HL-60 (cell line): ENCODE data around the gene ADAMTS10.

Experiments used
- TF ChIP-seq, protein P1 (sequence below): IDR thresholded peaks from 2 replicates; pipeline ENCODE4 v1.6.1; 2012; ENCODE audit warnings: low read depth; ENCODE audit not compliant: insufficient replicate concordance
- TF ChIP-seq, protein P2 (sequence below): IDR thresholded peaks from one replicate; pipeline ENCODE4 v1.5.1; 2011; ENCODE audit warnings: low read length, control low read depth, inconsistent platforms; ENCODE audit not compliant: insufficient read depth

DNA sequence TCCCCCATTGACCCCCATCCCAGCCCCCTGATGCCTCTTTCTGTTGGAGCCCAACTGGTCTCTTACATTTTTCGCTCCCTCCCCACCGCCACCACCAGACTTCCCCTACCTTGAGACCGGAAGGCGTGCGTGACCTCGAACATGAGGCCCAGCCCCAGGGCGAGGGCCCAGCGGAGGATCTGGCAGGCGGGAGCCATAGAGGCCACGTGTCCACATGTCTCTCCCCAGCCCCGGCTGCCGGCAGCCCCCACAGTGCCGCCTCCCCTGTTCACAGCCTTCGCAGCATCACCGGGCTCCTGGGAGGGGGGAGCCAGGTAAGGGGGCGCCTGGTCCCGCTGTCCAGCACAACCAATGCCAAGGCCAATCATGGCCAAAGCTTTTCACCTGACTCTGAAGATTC, 5.0 kb downstream of the ADAMTS10 start:
- TF ChIP-seq, protein P1, sequence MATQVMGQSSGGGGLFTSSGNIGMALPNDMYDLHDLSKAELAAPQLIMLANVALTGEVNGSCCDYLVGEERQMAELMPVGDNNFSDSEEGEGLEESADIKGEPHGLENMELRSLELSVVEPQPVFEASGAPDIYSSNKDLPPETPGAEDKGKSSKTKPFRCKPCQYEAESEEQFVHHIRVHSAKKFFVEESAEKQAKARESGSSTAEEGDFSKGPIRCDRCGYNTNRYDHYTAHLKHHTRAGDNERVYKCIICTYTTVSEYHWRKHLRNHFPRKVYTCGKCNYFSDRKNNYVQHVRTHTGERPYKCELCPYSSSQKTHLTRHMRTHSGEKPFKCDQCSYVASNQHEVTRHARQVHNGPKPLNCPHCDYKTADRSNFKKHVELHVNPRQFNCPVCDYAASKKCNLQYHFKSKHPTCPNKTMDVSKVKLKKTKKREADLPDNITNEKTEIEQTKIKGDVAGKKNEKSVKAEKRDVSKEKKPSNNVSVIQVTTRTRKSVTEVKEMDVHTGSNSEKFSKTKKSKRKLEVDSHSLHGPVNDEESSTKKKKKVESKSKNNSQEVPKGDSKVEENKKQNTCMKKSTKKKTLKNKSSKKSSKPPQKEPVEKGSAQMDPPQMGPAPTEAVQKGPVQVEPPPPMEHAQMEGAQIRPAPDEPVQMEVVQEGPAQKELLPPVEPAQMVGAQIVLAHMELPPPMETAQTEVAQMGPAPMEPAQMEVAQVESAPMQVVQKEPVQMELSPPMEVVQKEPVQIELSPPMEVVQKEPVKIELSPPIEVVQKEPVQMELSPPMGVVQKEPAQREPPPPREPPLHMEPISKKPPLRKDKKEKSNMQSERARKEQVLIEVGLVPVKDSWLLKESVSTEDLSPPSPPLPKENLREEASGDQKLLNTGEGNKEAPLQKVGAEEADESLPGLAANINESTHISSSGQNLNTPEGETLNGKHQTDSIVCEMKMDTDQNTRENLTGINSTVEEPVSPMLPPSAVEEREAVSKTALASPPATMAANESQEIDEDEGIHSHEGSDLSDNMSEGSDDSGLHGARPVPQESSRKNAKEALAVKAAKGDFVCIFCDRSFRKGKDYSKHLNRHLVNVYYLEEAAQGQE: no peak
- TF ChIP-seq, protein P2, sequence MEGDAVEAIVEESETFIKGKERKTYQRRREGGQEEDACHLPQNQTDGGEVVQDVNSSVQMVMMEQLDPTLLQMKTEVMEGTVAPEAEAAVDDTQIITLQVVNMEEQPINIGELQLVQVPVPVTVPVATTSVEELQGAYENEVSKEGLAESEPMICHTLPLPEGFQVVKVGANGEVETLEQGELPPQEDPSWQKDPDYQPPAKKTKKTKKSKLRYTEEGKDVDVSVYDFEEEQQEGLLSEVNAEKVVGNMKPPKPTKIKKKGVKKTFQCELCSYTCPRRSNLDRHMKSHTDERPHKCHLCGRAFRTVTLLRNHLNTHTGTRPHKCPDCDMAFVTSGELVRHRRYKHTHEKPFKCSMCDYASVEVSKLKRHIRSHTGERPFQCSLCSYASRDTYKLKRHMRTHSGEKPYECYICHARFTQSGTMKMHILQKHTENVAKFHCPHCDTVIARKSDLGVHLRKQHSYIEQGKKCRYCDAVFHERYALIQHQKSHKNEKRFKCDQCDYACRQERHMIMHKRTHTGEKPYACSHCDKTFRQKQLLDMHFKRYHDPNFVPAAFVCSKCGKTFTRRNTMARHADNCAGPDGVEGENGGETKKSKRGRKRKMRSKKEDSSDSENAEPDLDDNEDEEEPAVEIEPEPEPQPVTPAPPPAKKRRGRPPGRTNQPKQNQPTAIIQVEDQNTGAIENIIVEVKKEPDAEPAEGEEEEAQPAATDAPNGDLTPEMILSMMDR: no peak
